GM21367 (cell line): ENCODE results near the gene HSD11B1.
A peak's percentile ranks its signal among the peaks of the same experiment; 100 is the strongest.

Experiments
- ATAC-seq: cut with Tn5 transposase; IDR thresholded peaks from one replicate; pipeline ENCODE4 v1.9.1; 2021; ENCODE audit not compliant: unreplicated experiment

The HSD11B1 gene

DNA sequence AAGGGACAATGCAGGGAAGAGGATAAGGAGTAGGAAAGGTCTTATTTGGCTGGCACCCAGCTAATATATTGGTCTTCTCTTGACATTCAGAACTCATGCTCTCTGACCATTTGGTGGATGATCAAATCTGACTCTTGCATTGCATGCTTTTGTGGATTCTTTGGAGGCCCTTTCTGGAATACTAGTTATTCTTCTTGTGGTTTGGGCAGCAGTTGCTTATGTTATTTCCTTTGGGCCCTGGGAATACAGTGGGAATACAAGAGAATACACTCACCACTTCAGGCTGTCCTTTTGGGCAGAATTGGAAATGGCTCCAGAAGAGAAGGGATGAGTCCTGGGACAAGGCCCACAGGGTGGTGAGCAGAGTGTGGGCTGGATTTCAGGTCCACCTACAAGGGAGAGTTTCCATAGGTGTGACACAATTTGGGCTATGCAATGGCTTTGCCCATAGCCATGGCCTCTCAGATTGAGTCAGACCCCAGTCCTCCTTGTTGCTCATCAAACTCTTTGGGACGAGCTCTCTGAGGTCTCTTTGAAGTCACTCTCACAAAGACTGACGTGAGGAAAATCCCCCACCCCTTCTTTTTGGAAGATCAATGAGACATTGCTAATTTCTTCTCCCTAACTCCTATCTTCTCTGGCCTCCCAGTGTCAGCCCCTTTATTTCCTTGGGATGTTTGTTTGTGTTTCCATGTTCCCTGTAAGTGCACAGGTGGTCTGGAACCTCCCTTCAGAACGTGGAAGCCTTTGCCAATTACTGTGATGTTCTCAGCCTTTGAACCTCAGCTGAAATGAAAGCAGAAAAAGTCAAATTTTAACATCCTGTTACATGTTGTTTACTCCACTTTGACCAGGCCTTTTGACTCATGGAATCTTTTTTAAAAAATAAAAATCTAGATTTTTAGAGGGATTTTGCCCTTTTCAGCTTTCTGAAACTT is 19.4 kb downstream of the HSD11B1 start:
- no peak for ATAC-seq

DNA sequence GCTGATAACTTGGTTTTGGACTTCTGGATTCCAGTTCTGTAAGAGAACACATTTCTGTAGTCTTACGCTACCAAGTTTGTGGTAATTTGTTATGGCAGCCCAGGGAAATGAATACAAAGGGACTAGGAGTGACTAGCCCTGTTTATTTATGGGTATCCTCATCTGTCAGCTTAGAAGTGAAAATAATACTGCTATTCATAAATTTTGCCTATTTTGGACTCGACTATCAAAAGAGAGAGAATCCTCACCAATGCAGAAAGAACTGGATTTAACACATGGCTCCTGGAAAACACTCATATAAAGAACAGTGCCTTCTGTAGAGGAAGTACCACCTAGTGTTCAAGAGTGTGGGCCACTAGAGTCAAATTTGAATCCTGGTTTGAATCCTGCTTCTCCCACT is 22.6 kb downstream of the HSD11B1 start:
- ATAC-seq = no peak

DNA sequence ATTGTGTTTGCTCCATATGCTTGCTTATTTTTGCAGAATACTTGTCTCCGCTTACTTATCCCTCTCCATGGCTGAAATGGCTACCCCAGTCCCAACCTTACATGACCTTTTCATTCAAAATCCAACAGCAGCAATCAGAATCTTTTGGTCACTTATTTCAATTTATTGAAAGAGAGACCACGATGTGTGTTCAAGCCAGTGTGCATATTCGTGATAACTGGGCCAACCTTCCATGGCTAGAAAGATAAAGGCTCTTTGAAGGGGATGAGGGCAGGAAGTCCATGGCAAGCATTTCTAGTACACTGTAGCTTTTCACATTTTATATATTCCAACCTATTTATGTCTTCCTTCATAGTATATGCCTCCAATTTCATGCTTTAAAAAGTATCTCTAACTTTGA is 23.1 kb downstream of the HSD11B1 start:
- ATAC-seq = no peak

DNA sequence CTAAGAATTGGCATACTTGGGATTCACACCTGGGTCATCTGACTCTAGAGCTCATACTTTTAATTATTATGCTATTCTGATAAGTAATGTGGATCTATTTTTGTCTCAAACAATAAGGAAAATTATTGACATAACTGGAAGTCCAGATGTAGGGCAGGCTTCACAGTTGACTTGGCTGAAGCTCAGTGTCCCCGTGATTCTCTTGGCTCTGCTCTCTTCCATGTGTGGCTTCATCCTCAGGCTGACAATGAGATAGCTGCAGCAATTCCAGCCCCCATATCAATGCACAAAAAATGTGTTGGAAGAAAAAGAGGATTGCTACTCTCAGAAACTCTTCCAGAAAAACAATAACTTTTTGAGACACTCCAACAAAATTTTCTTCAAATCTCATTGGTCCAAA is 23.8 kb downstream of the HSD11B1 start:
- no peak for ATAC-seq

DNA sequence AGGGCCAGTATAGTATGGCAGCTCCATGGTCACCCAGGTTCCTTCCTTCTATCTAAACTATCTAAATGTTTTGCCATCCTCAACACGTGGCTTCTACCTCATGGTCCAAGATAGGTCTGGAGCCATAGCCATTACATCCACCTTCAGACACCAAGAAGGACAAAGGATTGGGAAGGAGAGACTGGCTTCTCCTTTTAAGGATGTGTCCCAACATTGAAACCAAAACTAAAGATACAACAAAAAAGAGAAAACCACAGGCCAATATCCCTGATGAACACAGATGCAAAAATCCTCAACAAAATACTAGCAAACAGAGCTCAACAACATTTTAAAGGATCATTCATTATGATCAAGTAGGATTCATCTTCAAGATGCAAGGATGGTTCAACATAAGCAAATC is 24.8 kb downstream of the HSD11B1 start:
- ATAC-seq = no peak

DNA sequence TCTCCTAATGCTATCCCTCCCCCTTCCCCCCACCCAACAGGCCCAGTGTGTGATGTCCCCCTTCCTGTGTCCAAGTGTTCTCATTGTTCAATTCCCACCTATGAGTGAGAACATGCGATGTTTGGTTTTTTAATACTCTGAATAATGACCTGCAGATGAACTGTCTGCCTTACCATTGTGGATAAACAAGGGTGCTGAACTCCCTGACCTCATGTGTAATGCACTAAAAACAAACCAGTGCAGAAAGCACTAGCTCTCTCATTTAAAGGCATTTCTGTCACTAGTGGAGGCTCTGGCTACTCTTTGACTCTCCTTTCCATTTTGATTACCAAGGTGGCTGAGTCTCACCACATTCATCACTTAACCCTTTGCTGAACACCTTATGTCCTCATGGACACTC is 28.1 kb downstream of the HSD11B1 start:
- ATAC-seq = no peak

DNA sequence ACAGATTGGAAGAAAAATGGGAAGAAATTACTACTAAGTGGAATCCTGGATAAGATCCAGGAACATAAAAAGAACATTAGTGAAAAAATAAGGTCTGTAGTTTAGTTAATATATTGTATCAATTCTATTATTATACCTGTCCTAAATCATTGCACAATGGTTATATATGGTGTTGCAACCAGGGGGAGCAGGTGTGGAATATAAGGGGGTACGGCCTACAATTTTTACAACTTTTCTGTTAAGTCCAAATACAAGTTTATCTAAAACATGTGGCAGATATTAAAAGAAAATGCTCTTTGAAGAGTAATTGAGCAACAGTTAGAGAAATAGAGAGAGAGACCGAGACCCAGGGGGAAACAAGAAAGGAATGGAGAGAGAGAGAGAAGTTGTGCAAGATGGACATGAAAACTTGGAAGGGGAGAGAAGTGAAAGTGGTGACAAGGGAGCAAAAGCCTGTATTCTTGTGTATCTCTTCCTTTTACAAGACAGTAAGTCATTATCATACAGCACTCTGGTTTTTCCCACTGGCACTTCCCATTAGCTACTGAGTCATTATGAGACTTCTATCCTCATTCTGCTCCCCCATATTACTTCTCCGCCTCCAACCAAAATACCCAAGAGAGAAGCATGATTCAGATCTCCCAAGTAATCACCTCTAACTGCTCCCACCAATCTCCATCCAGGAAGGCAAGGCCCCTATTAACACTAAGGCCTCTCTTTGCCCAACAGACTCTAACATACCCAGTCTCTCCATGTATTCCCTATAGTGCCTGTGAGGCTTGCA is 29.0 kb downstream of the HSD11B1 start:
- no peak for ATAC-seq

DNA sequence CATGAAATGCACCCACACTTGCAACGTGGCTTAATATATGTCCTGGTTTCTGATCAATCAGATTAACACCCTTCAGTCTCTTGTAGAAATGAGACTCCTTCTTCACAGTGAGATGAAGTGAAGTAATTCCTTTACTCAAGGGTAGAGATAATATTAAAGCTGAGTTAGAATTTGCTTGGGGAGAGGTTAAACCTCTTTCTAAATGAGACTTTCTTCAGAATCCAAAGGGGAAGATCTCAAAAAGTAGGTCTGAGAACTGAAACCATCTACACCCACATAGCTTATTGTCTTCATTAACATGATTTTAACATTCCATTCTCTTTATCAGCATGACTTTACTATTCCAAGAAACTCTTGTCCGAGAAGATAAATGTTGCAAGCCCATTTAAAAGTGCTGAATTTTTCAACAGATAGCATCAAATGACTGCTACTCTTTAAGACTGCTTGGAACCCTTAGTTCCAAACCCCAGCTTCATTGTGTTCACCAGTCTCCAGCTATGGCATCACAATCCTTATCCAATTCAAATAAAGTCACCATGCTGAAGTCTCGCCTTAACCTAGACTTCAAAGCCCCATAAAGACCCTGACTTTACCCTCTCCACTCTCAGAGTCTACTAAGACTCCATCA is 32.0 kb downstream of the HSD11B1 start:
- ATAC-seq = no peak

DNA sequence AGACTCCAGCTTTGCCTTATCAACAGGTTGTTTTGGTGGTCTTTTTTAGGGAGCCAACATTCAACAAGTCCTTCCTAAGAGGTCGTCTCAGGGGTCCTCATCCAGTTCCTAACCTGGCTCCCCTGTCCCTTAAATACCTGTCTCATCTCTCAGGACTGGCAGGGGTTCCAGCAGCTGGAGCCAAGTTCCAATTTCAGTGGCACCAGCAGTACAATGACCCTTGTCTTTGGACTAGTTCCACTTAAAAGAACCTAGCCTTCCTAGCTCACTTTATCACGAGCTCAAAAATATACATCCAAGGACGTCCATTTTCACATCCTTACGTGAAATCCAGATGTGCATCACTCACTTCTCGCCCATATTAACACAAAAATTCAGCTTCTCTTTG is 32.5 kb downstream of the HSD11B1 start:
- ATAC-seq = no peak

DNA sequence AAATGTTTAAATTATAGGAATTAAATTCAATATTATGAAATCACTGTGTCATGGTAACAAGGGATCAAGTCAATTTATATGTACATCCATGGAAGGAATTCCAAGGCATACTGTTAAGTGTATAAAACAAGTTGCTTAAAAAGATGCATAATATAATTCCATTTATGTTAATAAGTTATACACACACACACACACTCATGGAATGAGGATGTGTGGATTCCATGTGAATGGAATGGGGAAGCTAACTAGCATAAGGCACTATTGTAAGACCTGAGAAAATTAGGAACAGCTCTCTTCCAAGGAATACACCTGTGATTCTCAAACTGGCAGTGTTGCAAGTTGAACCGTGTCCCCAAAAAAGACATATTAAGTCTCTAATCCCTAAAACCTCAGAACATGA is 33.6 kb downstream of the HSD11B1 start:
- ATAC-seq = no peak

DNA sequence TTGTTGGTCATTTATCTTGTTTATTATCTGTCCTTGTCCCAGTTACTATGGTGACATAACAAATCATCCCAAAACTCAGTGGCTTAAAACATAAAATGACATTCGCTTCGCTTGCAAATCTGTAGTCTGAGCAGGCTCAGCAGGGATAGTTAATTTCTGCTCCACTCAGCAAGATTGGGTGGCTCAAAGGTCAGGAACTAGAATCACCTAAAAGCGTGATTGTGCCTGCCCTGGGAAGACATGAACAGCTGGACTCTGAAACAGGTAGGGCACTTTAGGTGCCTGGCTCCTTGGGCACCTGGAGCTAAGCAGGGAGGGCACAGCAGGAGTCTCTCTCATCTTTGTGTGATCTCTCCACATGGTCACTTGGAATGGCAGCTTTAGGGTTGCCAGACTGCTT is 36.5 kb downstream of the HSD11B1 start:
- no peak for ATAC-seq

DNA sequence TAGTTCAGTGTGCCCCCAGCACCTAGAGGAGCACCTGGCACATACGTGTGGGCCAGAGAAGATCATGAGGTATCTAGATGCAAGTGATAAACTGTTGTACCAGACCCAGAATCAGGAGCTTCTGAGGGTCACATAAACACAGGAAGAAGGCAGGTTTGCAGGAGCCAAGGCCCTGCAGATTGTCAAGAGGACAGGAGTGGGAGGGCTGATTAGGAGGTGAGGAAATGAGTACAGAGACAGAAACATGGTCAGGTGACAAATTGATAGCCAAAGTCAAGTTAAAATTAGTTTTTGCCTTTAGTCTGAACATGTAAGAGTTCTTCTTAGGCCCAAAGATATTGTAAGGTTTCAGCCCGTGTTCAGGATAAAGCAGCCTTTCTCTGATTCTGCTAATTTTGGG is 37.2 kb downstream of the HSD11B1 start:
- no peak for ATAC-seq

DNA sequence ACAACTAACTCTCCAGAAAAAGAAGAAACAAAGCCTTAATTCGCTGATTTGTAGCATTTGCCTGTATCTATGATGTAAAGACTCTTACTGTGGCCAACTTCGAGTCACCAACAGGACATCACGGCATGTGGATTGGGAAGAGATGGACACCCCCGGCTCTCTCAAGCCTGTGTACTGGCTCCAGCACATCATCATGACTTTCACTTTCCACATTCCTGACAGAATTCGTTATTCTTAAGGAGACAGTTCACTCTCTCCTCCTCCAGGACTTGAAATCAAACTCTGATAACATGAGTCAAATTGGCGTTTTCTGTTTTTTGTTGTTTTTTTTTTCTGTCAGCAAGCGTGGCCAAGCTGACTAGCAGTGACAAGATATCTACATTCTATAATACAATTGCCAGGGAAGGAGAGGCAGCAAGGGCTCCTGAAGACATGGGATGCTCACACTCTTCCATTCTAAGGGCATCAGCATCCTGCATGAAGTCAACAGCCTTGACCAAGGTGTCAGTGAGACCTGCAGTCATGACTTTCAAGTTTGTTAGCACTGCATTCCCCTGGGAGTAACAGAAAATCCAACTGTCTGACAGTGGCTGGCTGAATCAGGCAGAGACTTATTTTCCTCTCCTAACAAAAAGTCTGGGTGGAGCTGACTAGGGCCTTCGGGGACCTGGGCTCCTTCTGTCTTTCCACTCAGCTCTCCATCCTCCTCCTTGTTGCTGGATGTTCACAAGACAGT is 37.9 kb downstream of the HSD11B1 start:
- no peak for ATAC-seq

DNA sequence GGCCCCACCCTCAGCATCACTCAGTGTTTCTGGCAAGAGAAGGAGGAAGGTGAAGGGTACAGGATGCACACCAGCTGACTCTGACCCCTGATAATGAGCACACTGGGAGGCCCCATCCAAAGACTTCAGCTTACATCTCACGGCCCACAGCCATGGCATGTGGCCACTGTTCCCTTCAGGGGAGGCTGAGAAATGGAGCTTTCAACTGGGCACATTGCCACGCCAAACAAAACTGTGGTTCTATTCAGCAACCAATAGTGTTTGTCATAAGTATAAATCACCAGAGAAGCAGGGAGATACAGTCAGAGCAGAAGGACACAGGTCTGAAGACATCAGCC is 38.5 kb downstream of the HSD11B1 start:
- ATAC-seq = no peak

DNA sequence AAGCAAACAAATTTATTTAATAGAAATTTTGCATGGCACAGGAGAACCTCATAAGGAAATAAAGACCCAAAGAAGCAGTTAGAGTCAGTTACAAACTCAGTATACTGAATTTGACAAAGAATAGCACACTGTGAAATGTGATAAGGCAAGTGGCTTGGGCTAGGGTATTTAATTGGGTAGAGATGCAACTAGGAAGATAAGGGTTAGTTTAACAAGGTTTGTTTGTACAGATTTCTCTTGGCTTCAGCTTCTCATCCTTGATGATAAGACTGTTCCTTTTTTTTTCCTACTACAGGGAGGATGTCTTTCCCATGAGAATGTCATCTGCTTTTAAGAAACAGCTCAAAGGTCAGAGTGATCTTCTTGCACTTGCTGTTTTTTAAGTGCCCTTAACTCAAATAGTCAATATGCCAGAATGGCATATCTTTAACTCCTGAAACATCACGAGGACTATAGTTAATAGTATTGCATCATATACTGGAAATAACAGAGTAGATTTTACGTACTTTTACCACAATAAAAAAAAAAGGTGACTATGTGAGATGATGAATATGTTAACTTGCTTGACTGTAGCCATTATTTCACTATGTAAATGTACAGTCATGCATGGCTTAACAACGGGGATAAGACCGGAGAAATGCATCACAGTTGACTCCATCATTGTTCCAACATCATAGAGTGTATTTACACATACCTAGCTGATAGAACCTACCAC is 42.0 kb downstream of the HSD11B1 start:
- no peak for ATAC-seq

DNA sequence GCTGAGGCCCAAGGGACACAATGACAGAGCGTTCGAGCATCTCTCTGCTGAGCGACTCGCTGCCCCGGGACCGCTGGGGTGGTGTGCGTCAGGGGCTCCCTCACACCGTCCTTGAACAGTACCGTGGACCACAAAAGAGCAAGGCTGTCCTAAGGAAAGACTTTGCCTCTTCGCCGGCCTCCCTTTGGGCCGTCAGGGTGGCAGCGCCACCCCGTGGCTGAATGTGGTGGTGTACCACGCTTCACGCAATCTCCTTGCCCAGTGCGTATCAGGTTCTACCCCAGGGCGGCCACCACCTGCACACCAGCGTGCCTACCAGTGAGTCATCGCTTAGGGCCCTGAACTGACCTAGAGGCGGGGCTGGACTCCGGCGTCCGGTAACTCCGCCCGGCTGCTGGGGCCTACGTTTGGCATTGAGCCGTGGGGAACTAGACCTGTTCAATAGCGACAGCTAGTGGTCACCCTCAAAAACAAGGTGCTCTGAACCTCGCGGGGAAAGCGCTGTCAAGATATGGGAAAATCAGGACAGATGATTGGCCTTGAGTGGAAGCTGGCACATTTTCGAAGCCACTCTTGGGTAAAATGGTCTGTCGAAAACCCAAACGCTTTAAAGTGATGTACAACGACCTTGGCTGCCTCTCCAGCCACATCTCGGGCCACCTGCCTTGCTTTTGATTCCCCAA is 43.1 kb downstream of the HSD11B1 start:
- ATAC-seq = peak; percentile 88

DNA sequence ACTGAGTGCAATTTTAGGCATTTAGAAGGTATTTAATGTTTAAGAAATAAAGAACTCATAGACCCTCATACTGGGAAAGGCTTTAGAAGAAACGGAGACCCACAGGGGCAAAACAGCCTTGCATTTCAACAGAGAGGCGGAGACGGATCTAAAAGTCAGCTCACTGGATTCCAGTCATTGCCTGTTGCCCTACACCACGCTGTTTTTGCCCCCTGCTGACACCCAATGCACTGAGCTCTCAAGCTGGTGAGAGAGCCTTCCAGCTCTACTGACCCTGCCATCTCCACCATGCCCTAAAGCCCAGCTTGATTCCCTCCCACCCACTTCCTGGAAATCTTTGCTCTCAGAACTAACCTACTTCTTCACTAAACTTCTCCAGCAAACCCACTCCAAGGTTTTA is 44.0 kb downstream of the HSD11B1 start:
- no peak for ATAC-seq

DNA sequence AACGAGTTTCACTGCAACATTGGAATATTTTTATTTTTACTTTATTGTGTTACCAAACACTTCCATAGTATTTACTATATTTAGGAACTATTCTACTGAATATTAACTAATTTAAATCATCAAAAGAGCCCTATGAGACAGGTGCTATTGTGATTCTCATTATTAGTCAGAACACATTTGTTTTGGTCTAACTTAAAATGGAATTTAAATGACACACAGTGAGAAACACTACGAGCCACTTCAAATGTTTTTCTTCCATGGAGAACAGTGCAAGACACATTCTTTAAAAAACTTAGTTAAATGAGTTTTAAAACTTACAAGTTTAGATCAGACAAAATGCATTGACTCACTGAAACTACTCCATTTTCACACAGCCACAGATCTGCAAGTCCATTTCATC is 44.6 kb downstream of the HSD11B1 start:
- ATAC-seq = no peak

DNA sequence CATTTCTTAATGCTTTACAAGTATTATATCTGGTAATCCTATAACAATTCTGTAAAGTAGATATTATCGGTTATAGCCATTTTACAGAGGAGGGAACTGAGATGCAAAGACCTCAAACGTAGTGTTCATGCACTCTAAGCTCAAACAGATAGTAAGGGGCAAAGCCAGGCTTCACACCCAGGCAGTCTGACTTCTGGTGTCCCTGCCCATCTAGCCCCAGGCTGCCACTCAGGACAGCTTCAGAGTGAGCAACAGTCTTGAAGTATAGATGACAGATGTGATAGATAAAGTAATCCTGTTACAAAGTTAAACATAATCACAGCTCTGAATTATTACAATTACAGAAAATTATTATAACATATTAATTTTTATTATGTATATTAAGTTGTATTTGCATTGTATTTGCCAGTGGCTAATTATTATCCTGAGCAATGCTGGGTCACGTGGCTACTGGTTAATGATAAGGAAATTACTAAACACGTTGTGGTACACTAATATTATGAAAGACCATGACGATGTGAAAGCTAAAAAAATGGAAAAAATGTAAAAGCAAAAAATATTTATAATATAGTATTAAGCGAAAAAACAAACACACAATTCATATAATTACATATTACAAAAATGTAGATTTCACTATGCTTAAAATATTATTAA is 45.2 kb downstream of the HSD11B1 start:
- ATAC-seq = no peak
